ENCODE data around the gene KIF6.
A peak's percentile ranks its signal among the peaks of the same experiment; 100 is the strongest.
"Not testable (repeated sequence)": the region's sequence is repeated elsewhere in the genome, so short reads cannot be mapped to it uniquely, and the experiment has no call there.

The KIF6 gene, protein sequence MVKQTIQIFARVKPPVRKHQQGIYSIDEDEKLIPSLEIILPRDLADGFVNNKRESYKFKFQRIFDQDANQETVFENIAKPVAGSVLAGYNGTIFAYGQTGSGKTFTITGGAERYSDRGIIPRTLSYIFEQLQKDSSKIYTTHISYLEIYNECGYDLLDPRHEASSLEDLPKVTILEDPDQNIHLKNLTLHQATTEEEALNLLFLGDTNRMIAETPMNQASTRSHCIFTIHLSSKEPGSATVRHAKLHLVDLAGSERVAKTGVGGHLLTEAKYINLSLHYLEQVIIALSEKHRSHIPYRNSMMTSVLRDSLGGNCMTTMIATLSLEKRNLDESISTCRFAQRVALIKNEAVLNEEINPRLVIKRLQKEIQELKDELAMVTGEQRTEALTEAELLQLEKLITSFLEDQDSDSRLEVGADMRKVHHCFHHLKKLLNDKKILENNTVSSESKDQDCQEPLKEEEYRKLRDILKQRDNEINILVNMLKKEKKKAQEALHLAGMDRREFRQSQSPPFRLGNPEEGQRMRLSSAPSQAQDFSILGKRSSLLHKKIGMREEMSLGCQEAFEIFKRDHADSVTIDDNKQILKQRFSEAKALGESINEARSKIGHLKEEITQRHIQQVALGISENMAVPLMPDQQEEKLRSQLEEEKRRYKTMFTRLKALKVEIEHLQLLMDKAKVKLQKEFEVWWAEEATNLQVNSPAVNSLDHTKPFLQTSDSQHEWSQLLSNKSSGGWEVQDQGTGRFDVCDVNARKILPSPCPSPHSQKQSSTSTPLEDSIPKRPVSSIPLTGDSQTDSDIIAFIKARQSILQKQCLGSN

DNA sequence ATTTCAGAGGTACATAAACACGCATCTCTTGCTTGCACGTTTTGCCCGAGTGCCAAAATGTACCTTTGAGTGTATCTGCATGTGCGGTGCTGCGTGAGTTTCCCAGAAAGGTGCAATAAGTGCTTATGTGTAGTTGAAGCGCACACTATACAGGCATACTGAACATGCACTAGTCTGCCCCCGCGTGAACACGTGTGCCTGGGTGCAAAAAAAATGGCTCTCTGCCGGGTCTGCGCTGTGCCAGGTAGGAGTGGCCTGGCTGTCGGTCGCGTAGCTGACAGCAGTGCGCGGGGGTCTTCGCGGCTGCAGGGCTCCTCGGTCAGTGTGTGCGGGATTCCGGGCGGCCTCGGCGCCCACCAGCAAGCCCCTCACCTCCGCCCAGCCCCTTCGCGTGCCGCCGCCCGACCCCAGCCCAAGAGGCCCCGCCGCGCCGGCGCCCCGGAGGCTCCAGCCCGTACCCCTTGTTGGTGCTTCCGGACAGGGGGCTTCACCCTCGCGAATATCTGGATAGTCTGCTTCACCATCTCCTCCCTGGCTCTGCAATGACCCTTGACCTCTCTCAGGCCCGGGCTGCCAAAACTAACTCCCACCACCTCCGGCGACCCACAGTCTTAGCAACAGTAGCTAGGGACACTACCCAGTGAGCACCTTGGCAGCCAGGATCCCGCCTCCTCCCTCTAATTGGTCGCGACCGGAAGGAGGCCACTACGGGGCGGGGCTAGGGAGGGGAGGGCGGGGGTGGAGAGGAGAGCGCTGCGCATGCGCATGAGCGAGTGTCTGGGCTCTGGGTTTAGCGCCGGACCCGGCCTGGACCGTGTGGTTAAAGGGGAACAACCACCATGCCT is at the start of gene KIF6:
Gene KIF6 (minus strand): TSS at position 622 of the 845 bp plus-strand sequence. CDS start 98 bp downstream, at position 524.
- peak; percentile 86 for DNase-seq (ENCODE audit: low spot score)

GRCh38 chr6:39773782-39774181 is 48.6 kb upstream of the KIF6 start:
- no peak for DNase-seq (ENCODE audit: low spot score)

GRCh38 chr6:39772559-39773273 is 47.5 kb upstream of the KIF6 start:
- no peak for DNase-seq (ENCODE audit: low spot score)

- peak; percentile 47 for DNase-seq (ENCODE audit: low spot score)
Observed at GRCh38 chr6:39770446-39770845, 45.2 kb upstream of the KIF6 start.

GRCh38 chr6:39769012-39769411 is 43.8 kb upstream of the KIF6 start:
- DNase-seq (ENCODE audit: low spot score): no peak

GRCh38 chr6:39765508-39766065 is 40.4 kb upstream of the KIF6 start:
- DNase-seq (ENCODE audit: low spot score): peak; percentile 96

- no peak for DNase-seq (ENCODE audit: low spot score)
Observed at GRCh38 chr6:39760226-39760952, 35.2 kb upstream of the KIF6 start.

- DNase-seq (ENCODE audit: low spot score): peak; percentile 53
Observed at GRCh38 chr6:39758905-39759605, 33.8 kb upstream of the KIF6 start.

DNA sequence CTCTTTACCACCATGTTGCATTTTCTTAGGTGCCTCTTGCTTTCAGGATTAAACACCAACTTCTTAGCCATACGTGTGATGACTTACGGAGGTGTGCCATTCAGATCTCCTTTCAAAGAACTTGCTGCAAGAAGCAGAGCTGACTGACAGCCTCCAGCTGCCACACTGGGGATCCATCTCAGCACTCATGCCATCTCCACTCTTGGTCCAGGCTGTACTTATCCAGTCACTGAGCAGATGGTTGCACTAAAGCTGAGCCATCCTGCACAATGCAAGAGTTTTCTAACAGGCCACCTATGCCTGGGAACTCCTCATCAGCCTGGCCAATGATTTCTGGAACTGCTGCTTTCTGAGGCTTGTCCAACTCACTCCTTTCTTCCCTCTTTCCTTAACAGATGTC is 31.4 kb upstream of the KIF6 start:
- no peak for DNase-seq (ENCODE audit: low spot score)

GRCh38 chr6:39755231-39755630 is 30.0 kb upstream of the KIF6 start:
- no peak for DNase-seq (ENCODE audit: low spot score)

DNA sequence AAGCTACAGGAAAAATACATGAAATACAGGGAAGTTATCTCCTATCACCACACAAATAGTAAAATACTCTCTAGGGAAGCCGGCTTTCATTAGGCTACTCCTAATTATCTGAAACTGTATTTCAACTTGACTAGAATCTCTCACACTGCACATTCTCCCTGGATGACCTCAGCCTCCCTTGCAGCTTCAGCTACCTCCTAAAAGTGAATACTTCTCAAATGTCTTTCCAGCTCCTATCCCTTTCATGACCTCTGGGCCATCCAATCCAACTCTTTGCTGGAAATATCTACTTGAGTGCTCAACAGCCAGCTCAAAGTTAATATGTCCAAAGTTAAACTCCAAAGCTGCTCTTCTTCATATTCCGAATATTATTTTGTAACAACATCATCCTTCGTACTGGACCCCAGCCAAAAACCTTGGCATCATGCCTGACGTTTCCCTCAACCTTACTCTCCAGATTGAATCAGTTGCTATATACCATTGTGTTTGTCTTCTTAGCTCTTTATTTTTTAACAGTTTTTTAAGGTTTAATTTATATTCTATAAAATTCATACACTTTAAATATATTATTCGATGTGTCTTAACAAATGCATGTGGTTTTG is 29.4 kb upstream of the KIF6 start:
- no peak for DNase-seq (ENCODE audit: low spot score)

DNA sequence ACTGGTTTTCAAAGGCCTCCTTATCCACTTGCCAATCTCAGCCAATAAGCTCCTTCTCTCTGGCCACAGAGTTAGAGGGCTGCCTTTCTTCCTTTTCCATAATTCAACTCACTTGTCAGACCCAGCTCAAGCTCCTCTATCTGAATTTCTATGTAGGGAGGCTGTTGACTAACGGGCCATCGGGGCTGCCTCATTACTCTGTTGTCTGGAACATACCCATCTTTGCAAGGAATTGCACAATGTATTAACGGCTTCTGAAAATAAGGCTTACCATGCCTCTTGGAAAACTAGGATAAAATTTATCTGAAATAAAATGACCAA is 28.5 kb upstream of the KIF6 start:
- DNase-seq (ENCODE audit: low spot score): no peak

DNA sequence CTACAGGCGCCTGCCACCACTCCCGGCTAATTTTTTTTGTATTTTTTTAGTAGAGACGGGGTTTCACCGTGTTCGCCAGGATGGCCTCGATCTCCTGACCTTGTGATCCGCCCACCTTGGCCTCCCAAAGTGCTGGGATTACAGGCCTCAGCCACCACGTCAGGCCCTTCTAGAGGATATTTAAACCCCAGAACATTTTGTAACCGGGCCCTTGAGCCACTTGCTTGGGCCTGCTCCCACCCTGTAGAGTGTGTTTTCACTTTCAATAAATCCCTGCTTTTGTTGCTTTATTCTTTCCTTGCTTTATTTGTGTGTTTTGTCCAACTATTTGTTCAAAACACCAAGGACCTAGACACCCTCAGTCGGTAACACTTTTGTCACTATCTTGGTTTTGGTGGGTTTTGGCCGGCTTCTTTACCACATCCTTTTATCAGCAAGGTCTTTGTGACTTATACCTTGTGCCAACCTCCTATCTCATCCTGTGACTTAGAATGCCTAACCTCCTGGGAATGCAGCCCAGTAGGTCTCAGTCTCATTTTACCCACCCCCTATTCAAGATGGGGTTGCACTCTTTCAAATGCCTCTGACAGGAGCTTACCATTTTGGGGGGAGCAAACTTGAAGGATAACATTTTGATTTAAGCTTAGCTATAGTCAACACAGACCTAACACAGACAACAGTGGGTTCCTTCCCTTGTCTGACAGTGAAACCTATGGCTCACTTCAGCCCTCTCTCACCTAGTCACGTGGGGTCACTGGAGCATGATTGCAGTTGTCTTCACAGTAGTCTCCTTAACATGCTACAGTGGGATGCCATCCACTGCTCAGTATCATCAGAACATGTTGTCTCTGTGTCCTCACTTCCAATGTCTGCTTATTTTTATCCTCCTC is 27.9 kb upstream of the KIF6 start:
- no peak for DNase-seq (ENCODE audit: low spot score)

- DNase-seq (ENCODE audit: low spot score): no peak
Observed at GRCh38 chr6:39746795-39747194, 21.6 kb upstream of the KIF6 start.

DNA sequence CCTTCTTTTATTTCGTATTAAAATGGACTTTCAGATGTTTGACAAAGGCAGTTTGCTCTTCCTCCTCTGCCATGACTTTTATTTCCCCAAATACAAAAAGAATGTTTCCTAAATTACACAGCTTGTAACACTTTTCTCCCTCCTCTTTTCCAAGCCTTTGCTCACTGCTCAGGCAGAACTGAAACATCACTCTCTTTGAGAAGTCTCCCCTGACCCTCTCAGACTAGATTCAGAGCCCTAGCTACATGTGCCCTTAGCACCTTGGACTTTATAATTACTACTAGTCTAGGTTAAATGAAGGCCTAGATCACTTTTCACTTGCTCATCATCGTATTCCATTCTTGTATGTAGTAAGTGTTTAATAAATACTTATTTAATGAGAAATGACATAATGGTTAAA is 8.5 kb upstream of the KIF6 start:
- DNase-seq (ENCODE audit: low spot score): no peak

DNA sequence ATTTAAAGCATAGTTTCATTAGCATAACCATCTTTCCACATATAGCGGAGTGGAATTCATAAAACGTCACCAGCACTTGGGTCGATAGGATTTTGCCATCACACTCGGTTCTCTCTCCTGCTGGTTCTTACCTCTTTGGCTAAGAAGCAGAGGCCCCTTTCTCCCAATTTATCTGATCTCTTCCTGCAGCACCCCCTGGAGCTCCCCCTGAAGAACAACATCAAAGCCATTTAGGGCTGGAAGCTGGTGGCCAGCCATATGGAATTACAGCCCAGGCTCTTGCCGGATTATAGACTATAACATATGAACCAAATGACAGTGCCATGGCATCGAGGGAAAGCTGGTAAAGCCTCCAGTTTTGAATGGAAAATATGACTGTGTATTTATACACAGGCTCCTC is 6.4 kb upstream of the KIF6 start:
- DNase-seq (ENCODE audit: low spot score): no peak

GRCh38 chr6:39729945-39730344 is 4.7 kb upstream of the KIF6 start:
- DNase-seq (ENCODE audit: low spot score): no peak

- no peak for DNase-seq (ENCODE audit: low spot score)
Observed at GRCh38 chr6:39725632-39725997, 407 bp upstream of the KIF6 start.

DNA sequence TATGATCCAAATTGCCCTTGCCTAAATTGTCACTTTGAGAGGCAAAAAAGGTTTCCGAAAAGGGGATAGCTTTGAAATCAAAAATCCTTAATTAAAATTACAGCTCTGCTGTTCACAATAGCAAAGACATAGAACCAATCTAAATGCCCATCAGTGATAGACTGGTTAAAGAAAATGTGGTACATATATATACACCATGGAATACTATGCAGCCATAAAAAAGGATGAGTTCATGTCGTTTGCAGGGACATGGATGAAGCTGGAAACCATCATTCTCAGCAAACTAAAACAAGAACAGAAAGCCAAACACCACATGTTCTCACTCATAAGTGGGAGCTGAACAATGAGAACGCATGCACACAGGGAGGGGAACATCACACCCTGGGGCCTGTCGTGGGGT is 1.9 kb downstream of the KIF6 start:
- not testable (repeated sequence) for DNase-seq (ENCODE audit: low spot score)

Measured in SW480 (cell line).